Mesenteric fat pad (tissue), 1 donor: ENCODE measurements around the gene COTL1. TPM values are rescaled to one million over a fixed set of nuclear protein-coding genes. Genes with fewer than 3 reads are reported as not detected.
"Not testable (repeated sequence)": the region's sequence is repeated elsewhere in the genome, so short reads cannot be mapped to it uniquely, and the experiment has no call there.

ENCODE experiments used
- DNase-seq: peaks from one replicate; pipeline ENCODE4 v3.0.0-alpha.2; 2020; ENCODE audit warnings: low spot score
- total RNA-seq: library from RNA; stranded (reverse); fragmentation: NEBNext Ultra II Directional; extraction: Animal tissue kit (Norgen Biotek cat#: 25700); gene quantifications from one replicate; pipeline ENCODE4 v1.2.1, GENCODE V29; 2021
- donor health status: DM: yes; HTN: yes; CAD: no.

Gene COTL1
- total RNA-seq, 1 donor from 2014 or later: 164 TPM

DNA sequence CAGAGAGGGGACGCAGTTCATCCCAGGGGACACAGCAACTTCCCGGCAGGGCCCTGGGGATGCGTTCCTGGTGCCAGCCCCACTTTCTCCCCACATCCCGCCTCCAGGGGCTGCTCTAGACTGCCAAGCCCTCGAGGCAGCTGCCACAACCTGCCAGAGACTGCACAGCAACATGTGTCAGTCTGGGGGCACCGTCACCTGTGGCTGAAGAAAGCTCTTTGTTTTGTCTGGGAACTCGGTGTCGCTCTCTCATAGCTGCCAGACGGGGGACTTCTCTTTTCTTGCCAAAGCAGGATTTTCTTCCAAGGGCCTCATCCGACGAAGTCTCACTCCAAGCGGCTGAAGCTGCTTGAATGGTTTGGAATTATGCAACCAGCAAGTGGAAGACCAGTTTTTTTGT lies 43.7 kb downstream of the COTL1 start:
- no peak for DNase-seq

DNA sequence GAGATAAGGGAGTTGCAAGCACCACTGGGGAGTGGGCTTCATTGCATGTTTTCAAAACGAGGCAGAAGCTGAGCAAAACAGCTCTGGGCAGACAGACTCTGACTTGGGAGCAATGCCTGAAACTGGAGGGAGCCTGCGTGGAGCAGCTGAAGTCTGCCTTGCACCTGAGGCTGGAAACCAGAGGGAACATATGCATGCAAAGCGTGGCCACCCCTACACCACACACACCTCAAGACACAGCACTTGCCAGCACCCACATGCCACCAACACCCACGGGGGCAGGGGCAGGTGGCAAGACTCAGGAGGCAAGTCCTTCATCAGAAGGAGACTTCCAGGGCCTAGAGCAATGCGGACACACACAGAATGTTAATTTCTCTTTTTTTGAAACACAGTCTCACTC lies 45.8 kb downstream of the COTL1 start:
- DNase-seq: no peak

DNA sequence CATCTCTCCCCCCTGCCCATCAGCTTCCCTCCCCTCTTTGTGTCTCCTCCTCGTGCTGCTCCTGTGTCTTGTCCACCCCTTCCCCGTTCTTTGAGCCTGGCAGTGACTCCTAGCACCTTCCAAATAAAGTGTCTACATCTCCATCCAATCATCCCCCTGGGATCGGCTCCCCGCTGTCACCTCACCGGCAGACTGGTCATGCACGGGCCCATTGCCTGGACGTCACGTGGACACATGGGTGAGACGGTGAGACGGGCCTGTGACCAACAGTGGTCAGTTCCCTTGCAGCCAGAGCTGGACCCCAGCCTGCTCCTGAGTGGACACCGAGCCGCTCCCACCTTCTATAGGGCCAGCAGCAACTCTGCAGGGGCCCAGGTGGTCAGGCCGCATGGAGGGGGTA lies 46.4 kb downstream of the COTL1 start:
- DNase-seq: no peak

DNA sequence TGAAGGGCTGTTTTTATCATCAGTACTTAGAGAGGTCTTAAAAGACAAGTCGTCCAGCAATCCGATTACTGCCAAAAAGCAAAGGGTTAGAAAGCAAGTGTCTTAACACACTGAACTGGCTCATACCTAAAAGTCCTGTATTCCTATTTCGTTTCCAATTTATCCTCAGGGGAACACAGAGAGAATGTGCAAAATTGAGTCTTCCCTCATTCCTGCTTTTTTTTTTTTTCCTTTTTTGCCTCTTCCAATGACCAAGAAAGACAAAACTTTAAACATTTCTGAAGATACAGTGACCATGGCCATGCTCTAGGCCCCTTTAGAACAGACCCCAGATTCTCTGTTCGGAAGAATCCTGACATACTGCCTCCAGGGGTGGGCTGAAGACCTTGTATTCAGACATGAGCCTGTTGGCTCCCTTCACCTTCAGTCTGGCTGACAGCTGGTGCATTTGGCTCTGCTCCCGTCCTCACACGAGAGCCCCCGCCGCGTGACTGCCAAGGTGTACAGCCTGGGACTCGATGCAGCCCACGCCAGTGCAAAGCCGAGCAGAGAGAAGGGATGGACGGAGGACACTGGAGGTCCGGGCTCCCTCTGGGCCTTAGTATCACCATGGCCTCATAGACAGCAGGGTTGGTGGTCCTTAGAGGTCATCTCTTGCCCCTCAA lies 47.0 kb downstream of the COTL1 start:
- DNase-seq: no peak

DNA sequence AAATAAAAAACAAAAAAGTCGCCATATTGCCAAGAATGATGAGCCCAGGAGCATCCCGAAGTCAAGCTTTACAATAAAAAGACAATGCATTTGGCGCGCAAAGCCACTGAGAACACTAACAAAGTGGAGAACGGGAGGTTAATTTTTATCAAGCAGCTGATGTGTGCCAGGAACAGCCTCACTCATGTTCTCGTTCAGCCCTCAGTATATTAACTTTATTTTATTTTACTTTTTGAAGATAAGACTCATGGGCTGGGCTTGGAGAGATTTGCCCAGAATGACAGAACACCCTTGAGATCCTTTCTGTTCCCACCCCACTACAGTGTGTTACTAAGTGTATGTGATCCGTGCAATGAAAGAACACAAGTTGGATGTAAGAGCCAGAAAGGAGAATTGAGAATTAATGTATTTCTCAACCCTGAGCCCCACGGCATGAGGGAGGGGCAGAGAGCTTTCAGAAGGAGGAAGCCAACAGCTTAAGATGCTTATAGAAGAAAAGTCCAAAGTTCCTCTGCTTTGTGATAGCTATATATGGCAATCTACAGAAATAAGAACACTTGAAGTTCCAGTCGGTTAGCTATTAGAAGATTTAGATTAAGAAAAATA lies 48.4 kb downstream of the COTL1 start:
- no peak for DNase-seq

GRCh38 chr16:84568066-84568465 lies 49.8 kb downstream of the COTL1 start:
- no peak for DNase-seq

DNA sequence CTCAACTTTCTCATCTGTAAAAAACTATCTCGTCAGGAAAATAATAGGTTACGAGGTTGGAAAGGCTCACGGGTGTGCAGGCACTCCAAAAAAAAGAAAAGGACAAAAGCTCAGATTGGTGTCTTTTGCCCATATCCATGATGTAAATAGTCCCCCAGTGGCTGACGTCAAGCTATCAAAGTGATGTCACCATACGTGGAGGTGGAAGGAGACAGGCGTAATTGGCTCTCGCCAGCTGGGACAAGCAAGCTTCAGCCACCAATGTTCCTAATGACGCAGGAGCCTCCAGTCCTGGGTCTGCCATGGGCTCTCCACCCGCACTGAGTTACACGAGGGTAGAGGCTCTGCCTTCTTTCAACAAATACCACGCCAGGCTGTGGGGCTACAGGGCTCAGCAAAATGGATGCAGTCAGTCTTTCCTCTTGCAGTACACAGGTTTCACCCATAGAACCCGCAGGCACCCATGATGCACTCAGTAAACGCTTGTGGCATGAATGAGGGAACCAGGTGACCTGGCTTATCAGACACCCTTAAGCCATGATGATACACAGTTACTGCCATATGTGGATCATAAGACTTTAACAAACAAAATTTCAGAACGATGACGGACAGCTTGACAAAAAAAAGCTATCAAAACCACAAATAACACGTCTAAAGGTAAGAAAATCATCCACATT lies 50.5 kb downstream of the COTL1 start:
- DNase-seq: no peak

- no peak for DNase-seq
Observed at GRCh38 chr16:84566545-84567257, 51.2 kb downstream of the COTL1 start.

DNA sequence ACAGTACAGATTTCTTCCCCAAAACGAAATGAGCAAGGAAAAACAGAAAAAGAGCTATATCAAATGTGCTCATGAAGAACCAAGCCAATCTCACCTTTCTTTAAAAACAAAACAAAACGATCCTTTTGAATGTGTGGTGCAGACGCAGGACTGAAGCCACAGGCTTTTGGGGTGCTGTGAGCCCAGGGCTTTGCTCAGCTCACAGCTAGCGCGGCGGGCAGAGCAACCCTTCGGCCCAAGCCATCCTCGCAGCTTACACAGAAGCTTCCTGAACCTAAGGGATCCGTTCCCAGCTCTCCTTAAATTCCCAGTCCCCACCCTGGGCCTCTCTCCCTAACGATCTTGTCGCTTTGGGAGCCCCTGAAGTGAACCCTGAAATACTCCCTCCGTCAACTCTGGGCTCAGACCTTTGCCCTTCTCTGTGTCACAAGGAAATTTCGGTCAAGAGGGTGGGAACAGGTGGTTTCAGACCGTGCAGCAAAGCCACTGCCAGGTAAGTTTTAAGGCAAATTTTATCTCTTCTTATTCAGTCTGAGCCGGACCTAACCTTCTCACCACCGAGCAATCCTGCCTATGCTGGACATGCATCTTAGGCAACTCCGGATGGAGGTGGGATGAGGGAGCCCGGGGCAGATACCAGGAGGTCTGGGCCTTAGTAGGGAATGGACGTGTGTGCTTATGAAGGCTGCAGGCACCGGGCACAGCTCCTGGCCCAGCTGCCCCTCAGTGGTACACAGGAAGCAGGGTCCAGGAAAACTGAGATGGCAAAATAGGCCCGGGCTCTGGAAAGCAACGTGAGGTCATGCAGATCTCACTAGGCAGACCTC lies 52.0 kb downstream of the COTL1 start:
- DNase-seq: no peak

GRCh38 chr16:84563786-84564420 lies 54.0 kb downstream of the COTL1 start:
- no peak for DNase-seq

DNA sequence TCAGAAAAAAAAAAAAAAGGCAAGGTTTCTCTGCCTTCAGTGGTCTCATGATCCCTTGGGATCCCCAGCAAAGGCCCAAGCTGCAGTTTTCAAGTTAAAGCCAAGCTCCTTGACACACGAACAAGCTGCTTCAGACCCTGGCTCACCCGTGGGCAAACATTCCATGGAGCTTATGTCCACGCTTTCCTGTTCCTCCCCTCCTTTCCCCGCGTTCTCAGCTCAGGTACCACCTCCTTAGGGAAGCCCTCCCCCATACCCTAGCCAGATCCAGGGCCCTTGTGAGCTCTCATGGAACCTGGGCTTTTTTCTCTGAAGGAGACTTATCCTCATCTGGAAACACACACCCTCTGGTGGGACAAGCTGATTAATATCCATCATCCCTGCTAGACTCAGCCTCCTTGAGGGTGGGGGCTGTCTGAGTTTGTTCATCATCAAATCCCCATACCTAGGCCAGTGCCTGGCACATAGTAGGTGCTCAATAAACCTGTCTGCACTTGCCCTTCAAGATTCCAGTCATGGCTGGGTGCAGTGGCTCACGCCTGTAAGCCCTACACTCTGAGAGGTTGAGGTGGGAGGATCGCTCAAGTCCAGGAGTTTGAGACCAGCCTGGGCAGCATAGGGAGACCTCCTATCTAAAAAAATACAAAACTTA lies 54.7 kb downstream of the COTL1 start:
- no peak for DNase-seq

DNA sequence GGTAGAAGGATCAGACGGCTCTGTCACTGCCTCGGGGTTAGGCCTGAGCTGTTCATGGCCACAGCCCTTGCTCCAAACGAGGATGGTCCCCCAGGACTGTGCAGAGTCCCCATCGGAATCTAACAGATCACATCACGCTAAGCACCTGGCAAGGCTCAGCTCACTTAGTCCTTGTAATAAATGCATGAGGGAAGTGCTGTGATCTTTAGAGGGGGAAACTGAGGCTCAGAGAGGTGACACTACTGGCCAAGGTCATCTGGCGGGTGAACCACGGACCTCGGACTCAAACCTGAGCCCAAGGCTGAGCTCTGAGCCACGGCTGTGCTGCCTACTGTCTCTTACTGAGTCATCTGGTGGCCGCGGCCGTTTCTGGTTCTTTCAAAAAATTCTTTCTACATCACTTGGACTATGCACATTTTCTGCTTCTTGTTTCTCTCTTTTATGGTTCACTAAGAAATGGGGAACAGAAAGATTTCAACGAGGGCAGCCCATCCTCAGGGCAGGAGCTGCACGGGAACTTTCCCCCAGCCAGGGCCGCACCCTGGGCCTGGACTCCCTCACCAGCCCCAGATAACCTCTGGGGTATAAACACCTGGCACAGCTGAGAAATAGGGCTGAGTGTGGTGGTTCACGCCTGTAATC lies 55.6 kb downstream of the COTL1 start:
- DNase-seq: no peak

DNA sequence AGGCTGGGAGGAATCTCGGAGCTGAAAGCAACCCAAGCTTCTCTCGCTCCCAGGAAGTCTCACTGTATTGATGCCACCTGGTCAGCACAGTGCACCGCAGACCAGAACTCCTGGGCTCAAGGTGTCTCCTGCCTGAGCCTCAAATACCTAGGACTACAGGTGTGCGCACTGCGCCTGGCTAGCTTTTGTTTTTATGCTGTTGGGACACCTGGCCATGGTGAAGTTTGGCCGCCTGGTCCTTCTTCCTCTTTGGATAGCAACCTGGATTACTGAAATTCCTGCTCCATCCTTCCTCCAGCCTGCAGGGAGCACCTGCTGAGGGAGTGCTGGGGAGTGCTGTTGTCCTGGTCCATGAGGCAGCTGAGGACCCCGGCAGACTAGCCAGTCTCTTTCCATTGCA lies 56.6 kb downstream of the COTL1 start:
- no peak for DNase-seq

GRCh38 chr16:84560269-84560668 lies 57.6 kb downstream of the COTL1 start:
- no peak for DNase-seq

DNA sequence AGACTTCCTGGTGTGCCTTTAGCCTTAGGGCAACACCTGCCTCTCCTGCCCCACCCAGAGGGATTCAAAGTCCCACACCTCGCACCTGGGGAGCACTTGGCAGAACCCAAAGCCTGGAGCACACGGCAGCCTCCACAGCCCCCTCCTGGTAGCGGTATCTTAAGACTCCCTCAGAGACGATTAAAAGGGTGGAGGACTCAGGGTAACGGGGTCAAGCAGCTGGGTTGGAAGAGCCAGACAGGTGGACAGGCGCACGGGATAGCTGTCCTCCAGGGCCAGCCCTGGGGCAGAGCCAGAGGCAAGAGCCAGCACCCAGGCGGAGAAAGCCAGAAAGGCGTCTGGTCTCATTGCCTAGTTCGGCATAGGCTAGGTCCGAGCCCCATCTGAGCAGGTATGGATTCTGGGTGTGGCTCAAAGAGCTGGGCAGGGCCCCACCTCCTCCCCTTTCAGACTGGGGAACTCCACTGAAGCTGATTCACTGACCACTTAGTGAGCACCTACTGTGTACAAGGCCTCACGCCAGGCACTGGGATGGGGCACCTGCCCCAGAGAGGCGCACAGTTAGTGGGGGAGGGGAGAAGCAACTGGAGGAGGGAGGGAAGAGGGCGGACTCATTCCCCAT lies 58.5 kb downstream of the COTL1 start:
- DNase-seq: no peak

- DNase-seq: not testable (repeated sequence)
Observed at GRCh38 chr16:84558850-84559249, 59.0 kb downstream of the COTL1 start.

DNA sequence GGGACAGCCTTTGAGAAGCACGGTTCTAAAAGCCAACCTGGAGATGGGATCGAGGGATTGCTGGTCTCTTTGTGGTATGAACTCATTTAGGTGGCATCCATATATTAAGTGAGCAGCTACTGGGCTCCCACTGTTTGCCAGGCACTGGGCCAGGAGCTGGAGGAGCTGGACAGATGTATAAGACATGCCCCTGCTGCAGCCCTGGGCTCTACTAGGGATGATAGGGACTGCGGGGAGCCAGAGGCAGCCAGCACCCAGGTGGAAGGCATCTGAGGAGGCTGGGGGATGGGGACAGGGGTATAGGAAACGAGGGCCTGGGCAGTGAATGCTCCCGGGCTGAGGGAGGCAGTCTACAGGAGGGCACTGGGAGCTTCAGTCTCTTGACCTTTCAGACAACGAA lies 60.4 kb downstream of the COTL1 start:
- no peak for DNase-seq

DNA sequence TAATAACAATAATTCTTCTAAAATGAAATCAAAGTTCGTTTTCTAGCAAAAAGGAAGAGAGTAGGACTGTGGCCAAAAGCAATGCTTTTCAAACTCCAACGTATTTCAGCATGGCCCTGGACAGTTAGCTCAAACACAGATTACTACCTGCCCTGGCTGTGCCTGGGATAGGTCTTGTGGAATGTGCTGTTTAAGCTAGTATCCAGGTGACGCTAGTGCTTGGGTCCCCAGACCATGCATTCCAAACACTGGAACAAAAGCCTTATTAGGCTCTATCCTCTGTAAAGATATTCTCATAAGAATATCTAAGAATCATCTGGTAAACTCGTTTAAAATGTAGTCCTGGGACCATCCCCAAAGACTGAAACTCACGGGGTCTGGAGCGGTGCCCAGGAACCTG lies 60.8 kb downstream of the COTL1 start:
- DNase-seq: no peak
